ENCODE measurements around the gene NUTM1.
A peak's percentile ranks its signal among the peaks of the same experiment; 100 is the strongest.
"Not testable (repeated sequence)": the region's sequence is repeated elsewhere in the genome, so short reads cannot be mapped to it uniquely, and the experiment has no call there.

NUTM1 gene

DNA sequence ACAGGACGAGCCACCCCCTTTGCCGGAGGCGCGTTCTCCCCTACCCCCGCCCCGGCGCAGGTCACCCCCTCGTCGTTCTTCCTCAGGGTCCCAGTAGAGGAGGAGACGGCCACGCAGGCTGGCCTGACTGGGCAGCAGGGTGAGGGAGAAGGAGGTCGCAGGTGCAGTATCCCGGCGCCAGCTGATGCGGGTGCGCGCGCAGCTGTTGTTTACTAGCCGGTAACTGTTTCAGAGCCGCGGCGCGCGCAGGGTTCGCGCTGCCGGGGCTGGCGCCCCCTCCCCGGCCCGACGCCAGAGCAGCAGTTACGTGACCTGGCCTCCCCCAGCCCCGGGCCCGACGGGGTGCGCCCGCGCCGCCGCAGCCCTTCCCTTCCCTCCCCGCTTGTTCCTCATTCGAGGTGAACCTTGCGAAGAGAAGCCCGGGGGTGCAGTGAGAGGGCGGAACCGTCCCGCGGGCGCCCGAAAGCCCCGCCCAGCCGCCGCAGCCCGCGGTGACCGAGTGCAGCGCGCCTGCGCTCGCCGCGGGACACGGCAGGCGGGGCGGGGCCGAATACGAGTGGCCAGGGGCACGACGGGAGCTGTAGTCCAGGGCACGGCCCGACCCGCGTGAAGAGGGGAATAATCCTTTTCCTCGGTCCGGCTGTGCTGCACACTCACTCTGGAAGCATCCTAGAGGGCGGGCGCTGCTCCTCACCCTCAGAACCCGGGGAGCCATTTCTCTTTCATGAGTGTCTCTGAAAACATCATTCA lies 5.4 kb upstream of the NUTM1 start, which contains the start of gene SLC12A6:
Gene SLC12A6, minus strand, starts transcription at position 225 of the 750 bp plus-strand sequence. CDS start 1,101 bp downstream, outside the sequence.
- peak; percentile 94 for DNase-seq

DNA sequence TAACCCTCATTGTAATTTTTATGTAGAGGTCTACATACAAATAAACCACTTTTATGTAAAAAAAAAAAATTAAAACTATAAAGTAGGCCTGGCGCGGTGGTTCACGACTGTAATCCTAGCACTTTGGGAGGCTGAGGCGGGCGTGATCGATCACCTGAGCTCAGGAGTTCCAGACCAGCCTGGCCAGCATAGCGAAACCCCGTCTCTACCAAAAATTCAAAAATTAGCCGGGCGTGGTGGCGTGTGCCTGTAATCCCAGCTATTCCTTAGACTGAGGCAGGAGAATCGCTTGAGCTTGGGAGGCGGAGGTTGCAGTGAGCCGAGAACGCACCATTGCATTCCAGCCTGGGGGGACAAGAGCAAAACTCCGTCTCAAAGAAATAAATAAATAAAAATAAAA lies 4.8 kb upstream of the NUTM1 start:
- no peak for DNase-seq

DNA sequence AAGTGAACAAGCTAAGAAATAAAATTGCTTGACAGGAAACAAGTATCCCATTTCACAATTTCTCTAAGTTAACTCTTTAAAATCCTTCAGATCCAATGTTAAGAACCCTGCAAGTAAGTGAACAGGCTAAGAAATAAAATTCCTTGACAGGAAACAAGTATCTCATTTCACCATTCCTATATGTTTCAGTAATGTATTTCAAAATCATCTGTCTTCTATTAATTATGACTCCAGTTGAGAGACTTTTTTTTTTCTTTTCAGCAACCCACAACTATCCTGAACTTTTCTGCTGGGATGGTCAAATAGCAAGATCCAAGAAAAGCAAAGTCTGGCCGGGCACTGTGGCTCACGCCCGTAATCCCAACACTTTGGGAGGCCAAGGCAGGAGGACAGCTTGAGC lies 3.2 kb upstream of the NUTM1 start:
- no peak for DNase-seq

DNA sequence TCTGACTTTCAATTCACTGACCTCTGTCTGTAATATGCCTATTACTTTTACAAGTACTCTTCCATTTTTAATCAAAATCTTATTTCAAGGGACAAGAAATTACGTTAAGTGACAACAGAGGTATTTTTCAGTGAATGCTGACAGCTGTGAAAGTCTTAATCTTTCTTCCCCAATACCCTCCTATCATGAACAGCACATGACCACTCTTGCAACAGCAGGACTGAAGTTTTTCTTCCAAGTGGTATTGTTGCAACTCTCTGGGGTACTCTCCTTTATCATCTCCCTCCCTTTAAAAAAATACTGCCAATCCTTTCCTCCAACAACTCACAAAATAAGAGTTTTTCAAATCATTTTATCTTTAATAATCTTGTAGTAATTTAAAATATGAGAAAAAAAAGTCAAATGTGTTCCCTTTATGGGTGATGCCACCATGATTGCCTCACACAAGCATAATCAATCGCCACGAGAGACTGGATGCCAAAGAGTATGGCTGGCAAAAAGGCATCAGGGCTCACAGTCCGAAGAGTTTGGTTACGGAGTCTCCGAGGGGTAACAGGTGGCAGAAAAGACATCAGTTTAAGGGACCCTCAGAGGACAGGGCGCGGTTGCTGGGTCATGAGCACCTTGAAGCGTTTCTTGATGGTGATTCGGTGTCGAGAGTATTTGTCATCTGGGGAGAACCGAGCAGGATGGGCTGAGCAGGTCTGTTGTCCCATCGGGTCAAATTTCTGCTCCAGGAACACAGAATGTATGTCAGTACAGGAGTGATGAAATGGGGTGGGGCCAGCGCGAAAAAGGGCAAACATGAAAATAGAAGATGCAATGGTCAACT lies 1.5 kb upstream of the NUTM1 start:
- no peak for DNase-seq

DNA sequence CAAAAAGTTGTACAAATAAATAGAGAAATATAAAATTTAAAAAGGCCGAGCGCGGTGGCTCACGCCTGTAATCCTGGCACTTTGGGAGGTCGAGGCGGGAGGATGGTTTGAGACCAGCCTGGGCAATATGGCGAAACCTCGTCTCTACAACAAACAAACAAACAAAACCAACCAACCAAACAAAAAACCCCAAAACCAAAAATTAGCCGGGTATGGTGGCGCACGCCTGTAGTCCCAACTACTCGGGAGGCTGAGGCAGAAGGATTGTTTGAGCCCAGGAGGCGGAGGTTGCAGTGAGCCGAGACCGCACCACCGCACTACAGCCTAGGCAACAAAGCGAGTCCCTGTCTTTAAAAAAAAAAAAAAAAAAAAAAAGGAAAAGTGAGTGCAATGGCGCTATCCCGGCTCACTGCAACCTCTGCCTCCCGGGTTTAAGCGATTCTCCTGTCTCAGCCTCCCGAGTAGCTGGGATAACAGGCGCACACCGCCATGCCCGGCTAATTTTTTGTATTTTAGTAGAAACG lies 840 bp upstream of the NUTM1 start:
- not testable (repeated sequence) for DNase-seq

DNA sequence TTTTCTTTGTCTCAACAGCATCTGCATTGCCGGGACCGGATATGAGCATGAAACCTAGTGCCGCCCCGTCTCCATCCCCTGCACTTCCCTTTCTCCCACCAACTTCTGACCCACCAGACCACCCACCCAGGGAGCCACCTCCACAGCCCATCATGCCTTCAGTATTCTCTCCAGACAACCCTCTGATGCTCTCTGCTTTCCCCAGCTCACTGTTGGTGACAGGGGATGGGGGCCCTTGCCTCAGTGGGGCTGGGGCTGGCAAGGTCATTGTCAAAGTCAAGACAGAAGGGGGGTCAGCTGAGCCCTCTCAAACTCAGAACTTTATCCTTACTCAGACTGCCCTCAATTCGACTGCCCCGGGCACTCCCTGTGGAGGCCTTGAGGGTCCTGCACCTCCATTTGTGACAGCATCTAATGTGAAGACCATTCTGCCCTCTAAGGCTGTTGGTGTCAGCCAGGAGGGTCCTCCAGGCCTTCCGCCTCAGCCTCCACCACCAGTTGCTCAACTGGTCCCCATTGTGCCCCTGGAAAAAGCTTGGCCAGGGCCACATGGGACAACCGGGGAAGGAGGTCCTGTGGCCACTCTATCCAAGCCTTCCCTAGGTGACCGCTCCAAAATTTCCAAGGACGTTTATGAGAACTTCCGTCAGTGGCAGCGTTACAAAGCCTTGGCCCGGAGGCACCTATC lies 5.0 kb downstream of the NUTM1 start:
- no peak for DNase-seq

DNA sequence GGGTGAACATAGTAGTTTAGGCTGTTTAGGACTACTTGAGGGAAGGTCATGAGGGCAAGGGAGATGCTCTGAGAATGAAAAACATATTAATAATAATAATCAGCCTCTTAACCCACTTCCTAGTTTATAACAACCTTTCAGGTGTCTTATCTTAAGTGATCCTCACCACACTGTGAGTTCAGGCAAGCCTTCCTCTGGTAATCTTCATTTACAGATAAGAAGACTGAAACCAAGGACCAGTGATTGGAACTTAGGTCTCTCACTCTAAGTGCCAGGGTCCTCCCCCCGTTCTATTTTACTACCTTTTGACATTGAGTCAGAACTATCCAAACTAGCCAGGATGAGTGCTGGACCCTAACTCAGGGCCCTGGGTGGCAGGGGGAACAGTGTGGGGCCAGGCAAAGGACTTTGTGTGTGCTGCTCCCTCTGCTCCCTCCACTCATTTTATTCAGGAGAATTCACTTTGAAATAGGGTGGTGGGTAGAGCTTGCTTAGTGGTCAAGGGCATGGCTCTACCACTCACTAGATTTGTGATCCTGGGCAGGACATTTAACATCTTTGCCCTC lies 5.7 kb downstream of the NUTM1 start:
- no peak for DNase-seq

DNA sequence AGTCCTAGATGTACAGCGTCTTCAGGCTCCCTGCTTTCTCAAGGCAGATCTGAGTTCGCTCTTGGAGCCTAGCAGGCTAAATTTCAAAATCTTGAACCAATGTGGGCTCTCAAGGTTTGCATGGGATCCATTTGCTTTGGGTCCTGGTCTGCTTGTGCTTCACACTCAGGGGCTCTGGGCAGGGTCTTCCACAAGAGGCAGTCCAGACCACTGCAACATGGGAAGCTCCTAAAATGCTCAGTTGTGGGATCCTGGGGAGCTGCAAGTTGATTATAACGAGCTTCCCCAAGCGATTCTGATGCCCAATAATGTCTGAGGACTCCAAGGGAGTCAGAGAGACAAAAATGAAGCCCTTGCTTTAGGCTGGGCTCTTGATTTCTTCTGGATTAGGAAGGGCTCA lies 6.7 kb downstream of the NUTM1 start:
- DNase-seq, result no peak

DNA sequence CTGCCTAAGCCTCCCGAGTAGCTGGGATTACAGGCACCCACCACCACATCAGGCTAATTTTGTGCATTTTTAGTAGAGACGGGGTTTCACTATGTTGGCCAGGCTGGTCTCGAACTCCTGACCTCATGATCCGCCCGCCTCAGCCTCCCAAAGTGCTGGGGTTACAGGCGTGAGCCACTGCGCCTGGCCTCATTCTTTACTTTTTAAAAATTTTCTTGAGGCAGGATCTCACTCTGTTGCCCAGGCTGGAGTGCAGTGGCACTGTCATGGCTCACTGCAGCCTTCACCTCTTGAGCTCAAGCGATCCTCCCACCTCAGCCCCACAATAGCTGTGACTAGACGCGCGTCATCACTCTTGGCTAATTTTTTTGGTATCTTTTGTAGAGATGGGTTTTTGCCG lies 9.9 kb downstream of the NUTM1 start:
- not testable (repeated sequence) for DNase-seq

DNA sequence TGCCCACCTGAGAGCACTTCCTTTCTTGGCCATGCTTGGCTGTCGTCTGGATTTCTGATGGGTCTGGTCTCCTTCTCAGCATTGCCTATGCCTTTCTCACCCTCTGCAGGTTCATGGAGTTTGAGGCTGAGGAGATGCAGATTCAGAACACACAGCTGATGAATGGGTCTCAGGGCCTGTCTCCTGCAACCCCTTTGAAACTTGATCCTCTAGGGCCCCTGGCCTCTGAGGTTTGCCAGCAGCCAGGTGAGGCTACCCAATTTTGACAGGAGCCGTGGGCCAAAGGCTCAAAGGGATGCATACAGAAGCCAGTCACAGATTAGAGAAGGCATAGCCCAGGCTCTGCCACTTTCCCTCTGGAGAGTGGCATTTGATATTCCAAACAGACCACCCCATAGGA lies 10.5 kb downstream of the NUTM1 start:
- DNase-seq, result no peak

DNA sequence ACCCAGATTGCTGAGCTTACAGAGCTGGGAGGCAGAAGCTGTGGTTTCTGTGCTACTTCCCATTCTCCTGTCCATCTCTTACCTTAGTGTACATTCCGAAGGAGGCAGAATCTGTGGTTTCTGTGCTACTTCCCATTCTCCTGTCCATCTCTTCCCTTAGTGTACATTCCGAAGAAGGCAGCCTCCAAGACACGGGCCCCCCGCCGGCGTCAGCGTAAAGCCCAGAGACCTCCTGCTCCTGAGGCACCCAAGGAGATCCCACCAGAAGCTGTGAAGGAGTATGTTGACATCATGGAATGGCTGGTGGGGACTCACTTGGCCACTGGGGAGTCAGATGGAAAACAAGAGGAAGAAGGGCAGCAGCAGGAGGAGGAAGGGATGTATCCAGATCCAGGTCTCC lies 11.2 kb downstream of the NUTM1 start:
- no peak for DNase-seq

DNA sequence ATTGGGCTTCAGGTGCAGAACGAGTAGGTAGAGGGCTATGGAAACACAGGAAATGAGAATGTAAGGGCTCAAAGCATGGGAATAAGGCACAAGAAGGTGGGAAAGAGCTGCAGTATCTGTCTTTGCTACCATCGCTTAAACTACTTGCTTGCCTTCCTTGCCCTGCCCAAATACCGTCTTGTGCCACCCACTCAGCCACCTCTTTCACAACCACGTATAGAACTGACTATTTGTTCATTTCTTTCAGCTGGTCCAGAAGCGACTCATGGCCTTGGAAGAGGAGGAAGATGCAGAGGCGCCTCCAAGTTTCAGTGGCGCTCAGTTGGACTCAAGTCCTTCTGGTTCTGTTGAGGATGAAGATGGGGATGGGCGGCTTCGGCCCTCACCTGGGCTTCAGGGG lies 12.1 kb downstream of the NUTM1 start:
- DNase-seq, result no peak

DNA sequence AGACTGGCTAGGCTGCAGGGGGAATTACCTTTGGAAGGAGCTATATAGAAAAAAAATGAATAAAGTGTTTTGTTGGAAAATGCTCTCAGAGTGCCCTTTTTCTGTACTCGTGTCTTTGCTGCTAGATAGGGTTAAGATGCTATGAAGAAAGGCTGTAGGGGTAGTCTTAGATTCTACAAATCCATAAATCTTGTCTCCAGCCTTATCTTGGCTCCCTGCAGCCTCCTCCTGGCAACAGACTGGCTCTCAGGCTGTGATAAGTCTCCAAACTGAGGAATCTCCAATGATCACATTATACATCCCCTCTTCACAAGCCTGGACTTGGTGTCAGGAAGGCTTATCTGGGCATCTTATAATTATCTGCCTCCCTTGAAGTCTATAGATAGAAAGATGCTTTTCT lies 14.5 kb downstream of the NUTM1 start:
- DNase-seq, result no peak

DNA sequence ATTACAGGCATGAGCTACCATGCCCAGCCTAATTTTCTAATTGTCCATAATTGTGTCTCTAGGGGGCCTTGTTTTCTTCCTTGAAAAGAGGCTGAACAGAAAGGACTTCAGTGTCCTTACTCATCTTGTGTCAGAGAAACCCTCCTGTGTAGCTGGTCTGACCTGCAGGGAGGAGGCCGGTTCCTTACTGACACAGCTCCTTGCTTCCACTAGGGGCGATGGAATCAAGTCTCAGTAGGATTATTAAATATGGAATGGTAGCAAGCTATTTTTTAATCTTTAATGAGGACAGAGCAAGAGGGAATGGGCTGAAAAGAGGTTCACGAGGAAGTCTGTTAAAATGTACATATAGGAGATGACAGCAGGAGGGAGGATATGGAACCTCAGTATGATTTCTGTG lies 15.3 kb downstream of the NUTM1 start:
- no peak for DNase-seq

DNA sequence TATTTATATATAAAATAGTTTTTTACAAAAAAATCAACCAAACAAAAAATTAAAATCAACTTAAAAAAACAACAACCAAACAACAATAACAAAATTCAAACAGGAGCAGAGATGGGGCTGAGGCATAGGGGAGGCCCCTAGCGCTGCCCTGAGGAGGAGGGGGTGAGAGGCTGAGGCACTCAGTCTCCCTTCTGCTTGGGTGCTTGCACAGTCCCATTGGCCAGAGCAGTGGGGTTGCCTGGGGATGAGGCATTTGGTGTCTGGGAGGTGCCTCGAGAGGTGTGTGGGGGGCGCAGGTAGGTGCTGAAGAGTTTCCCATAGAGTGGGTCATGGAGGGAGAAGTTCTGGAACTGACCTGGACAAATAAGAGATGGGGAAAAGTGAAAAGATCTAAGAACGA lies 15.8 kb downstream of the NUTM1 start:
- DNase-seq, result no peak

DNA sequence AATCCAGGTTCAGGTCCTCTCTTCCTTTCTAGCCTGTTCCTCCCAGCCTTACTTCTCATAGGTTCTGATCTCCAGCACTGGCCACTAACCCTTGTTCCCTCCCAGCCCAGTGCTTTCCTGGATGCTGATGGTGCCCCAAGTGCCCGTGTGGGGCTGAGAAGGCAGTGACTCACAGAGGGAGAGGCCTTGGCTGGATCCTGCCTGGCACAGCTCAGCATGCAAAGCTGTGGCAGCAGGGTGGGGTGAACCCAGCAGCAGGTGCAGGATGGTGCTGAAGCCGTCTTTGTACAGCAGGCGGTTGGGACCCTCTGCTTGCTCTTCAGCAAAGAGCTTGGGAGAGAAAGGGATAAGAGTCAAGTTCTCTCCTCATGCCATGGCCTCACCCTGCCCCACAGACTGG lies 16.3 kb downstream of the NUTM1 start:
- no peak for DNase-seq

DNA sequence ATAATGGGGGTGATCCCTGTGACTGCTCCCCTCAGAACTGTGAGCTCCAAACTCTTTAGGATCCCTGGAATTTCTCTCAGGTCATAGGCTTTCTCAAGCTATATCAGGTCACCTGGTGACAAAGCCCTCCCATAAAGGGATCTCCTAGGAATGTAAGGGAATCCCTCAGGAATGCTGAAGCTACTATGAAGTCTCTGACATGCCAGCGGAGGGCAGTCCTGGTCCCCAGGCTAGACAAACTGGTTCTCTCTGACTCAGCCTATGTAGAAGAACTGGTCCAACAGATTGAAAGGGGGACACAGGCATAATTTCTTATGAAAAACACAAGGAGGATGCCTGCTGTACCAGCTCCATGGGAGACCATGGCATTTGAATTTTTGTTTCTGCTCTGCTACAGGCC lies 17.2 kb downstream of the NUTM1 start:
- no peak for DNase-seq

DNA sequence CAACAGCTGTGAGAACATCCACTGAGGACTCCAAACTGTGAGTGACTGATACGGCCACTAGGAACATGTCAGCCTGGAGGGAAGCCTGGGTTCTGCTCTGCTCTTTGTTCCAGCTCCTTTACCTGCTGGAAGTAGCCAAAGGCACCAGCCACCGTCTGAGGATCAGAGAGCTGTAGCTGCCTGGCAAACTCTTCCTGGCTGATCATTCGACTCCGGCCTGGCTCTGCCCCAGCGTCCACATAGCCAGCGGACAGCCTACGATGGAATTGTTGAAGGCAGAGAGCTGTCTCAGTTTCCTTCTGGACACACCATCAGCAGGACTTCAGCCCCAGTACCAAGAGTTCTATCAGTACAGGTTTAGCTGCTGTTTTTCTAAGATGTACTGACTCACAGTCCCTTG lies 18.2 kb downstream of the NUTM1 start:
- DNase-seq, result no peak

DNA sequence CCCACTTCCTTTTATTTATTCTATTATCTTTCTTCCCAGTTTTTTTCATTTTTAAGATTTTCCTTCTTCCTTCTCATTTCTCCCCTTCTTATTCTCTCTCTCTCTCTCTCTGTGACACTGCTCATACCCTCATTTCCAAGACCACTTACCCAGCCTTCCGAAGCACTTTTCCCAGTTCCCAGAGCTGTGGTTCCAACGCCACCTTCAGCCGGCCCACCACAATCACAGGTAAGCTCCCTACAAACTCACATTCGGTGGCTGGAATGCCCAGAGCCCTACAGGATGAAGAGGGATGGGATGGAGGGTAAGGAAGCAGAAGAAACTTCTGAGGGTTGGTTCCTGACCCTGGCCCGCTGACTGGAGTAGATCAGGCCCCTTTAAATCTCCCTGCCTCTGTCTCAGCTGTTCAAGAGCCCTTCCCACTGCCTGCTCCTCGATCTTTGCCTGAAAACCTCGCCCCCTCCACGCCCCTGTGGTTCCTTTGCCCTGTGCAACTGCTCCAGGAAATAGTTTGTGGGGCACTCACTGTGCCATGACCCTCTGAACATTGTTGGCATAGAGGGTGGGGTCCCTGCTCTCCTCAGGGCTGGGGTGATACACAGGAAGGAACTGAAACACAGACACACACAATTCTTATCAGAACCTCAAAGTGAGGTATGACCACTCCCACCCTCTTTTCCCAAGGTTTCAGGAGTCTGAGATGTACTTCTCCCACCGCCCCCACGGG lies 19.1 kb downstream of the NUTM1 start:
- no peak for DNase-seq

DNA sequence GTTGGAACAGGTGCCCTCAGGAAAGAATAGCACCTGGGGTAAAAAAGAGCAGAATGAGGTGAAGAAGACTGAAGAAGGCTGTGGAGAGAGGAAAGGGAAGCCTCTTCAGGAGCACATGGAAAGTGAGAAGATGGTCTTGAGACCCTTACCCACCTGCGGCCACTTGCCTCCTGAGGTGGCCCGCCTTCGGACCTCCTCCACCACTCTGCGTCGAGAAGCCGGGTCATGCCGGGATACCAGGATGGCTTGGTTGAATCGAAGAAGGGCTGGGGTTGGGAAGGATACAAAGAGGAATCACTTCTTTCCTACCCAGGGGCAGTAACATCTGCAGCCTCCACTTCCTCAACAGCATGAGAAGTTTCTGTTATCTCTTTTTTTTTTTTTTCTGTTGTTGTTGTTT lies 20.9 kb downstream of the NUTM1 start:
- DNase-seq, result no peak

DNA sequence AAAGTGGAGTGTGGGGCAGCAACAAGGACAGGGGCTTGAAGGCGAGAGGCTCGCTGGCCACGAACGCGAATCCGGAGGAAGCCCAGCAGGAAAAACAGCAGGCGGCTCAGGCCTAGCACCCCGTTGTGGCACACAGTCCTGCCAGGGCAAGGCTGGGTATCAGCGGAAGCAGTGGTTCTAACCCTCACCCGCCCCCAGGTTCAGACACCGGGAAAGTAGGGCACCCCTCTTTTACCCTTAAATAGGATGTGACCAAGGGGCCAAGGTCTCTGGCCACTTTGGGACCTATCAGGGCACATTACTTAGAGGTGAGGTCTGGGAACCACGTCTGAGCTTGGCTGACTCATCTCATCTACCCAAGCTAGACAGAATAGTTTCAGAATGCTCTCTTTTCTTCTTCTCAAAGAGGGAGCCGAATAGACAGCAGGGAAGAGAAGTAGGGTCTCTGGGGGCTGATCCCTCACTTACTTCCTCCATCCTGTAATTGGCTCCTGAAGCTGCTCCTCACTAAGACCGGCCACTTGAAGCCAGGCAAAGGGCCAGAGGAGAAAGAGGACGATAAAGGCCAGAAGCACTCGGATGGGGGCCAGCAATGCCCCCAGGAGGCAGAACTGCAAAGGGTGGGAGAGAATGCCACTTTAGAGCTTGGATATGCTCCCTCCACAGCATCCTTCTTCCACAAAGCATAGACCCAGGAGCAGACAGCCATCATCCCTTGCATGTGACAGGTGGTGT lies 22.1 kb downstream of the NUTM1 start:
- DNase-seq, result no peak

DNA sequence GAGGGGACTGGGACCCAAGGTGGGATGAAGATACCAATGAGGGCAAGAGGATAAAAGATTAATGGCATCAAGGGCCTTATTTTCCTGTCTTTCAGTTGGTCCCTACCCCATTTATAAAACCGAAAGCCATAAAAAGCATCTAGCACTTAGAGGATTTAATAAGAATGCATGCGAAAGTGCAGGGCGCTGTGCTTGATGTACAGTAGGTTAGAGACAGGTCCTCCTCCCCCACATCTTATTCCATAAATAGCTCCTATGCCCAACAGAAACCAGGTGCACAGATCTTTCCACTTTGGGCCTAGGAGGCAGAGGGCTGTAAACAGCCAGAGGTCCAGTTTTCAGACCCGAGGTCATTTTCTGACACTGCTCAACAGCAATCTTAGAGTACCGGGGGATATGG lies 22.7 kb downstream of the NUTM1 start:
- no peak for DNase-seq

All from activated CD4-positive, CD25-positive, alpha-beta regulatory T cell treated with anti-CD3 and anti-CD28 coated beads, Interleukin-2, amount 50 U/mL, for 72 hours (primary cell).